Effector memory CD8-positive, alpha-beta T cell (primary cell): ENCODE data around the gene RNF44.

Experiments
- ATAC-seq: fragments of 150-1000 bp; cut with Tn5 transposase; replicated peaks from 2 replicates; pipeline ENCODE4 v1.10.0; 2021; ENCODE audit warnings: mild to moderate bottlenecking, moderate library complexity
- DNase-seq, 3 experiments: peaks; one replicate each; pipeline ENCODE4 v3.0.0; 2021
- H3K27ac Mint-ChIP-seq, 2 donors: one replicate each; pipeline ENCODE4 v1.8.0; 2022; ENCODE audit warnings: mild to moderate bottlenecking in 2 of 2, mixed read lengths in 2 of 2, moderate library complexity in 2 of 2
- H3K27me3 Mint-ChIP-seq, 2 donors: one replicate each; pipeline ENCODE4 v1.8.0; 2022; ENCODE audit warnings: mixed read lengths in 2 of 2
- H3K36me3 Mint-ChIP-seq: one replicate; pipeline ENCODE4 v1.8.0; 2022; ENCODE audit warnings: mild to moderate bottlenecking, moderate library complexity, mixed read lengths; ENCODE audit not compliant: insufficient read depth
- H3K4me1 Mint-ChIP-seq, 2 donors: one replicate each; pipeline ENCODE4 v1.8.0; 2022; ENCODE audit warnings: low read depth in 2 of 2, mixed read lengths in 2 of 2
- H3K4me3 Mint-ChIP-seq, 2 donors: one replicate each; pipeline ENCODE4 v1.8.0; 2022; ENCODE audit warnings: mild to moderate bottlenecking in 2 of 2, mixed read lengths in 2 of 2, moderate library complexity in 2 of 2
- H3K9me3 Mint-ChIP-seq, 2 donors: one replicate each; pipeline ENCODE4 v1.8.0; 2022; ENCODE audit warnings: mixed read lengths in 2 of 2

The RNF44 gene

DNA sequence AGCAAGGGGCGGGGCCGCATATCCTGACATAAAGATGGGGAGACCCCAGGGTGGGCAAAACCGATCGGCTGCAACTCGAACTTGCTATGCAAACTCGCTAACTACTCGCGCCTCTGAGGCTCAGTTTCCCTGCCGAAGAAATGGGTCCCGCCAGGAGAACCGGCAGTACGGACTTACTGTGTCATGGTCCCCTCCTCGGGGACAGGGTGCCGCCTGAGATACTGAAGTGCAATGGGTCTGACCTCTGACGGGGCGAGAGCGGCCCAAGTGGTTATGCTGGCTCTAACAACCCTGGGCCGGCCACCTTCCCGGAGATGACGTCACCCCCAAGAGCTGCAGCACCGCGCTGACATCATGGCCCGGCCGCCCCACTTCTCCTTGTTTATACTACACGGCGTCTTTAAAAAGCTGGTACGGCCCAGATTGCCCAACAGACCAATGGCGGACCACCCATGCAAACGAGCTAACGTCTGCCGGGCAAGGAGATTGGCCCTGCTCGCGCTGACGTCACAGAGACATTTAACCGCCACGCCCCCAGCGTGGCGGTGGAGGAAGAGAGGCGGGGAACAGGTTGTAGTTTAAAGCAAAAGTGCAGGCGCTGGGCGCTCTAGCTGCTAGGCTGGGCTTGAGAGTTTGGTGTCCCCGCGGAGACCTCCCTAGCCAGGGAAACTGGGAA, 490 bp upstream of the RNF44 start:
- peak overlapping the region; percentile 96 to 98 for H3K4me3 Mint-ChIP-seq
- DNase-seq (peak; percentile 93 to 96 (median 93)), ATAC-seq (peak; percentile 67)
- H3K27me3 Mint-ChIP-seq, result no peaks in the 10 kb centered on the region
- peaks cover 74% of the 10 kb centered on the region for H3K36me3 Mint-ChIP-seq
- H3K27ac Mint-ChIP-seq, result peak overlapping the region; percentile 98 to 100
- H3K4me1 Mint-ChIP-seq, result peaks cover 61 to 74% of the 10 kb centered on the region in 2 donors
- no peaks in the 10 kb centered on the region for H3K9me3 Mint-ChIP-seq

- H3K9me3 Mint-ChIP-seq, result no peaks in the 10 kb centered on the region
- peak overlapping the region; percentile 98 to 100 for H3K27ac Mint-ChIP-seq
- H3K27me3 Mint-ChIP-seq, result no peaks in the 10 kb centered on the region
- peak; percentile 77 to 82 (median 81) for DNase-seq
- H3K36me3 Mint-ChIP-seq, result peaks cover 74% of the 10 kb centered on the region
- ATAC-seq, result peak; percentile 31
- peak overlapping the region; percentile 96 to 98 for H3K4me3 Mint-ChIP-seq
- peaks cover 48 to 65% of the 10 kb centered on the region in 2 donors for H3K4me1 Mint-ChIP-seq
These were observed 885 bp downstream of the RNF44 start for GRCh38 chr5:176536132-176536901.

DNA sequence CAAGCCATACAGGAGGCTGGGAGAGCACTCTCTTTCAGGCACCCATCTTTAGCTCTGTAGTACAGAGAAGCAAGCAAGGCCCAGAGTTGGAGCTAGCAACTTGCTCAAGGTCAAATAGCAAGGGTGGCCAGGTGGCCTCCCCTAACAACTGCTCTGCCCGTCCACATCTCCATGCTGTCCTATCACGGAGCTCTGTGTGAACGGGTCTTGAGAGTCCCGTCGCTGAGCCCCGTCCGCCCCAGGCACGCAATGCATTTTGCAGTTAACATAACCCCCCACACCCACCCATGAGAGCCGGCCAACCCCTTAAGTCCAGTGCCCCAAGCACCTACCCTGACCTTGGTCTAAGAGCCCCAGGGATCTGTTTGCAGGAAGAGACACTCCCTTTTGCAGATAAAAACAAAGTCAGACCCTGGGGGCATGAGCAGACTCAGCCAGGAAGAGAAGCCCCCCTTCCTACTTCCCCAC, 1.5 kb downstream of the RNF44 start:
- DNase-seq (no peak), ATAC-seq (no peak)
- Mint-ChIP-seq H3K4me3 (peak overlapping the region; percentile 96 to 98), H3K27me3 (no peaks in the 10 kb centered on the region), H3K9me3 (no peaks in the 10 kb centered on the region), H3K36me3 (peaks cover 73% of the 10 kb centered on the region), H3K27ac (peak overlapping the region; percentile 98 to 100), H3K4me1 (peaks cover 46 to 63% of the 10 kb centered on the region in 2 donors)

- ATAC-seq, result peak; percentile 15
- no peaks in the 10 kb centered on the region for H3K27me3 Mint-ChIP-seq
- peak; percentile 46 to 52 (median 51) for DNase-seq
- peak overlapping the region; percentile 96 to 98 for H3K4me3 Mint-ChIP-seq
- peak overlapping the region; percentile 98 to 100 for H3K27ac Mint-ChIP-seq
- peaks cover 70% of the 10 kb centered on the region for H3K36me3 Mint-ChIP-seq
- peaks cover 41 to 58% of the 10 kb centered on the region in 2 donors for H3K4me1 Mint-ChIP-seq
- no peaks in the 10 kb centered on the region for H3K9me3 Mint-ChIP-seq
These were observed 2.0 kb downstream of the RNF44 start for GRCh38 chr5:176535101-176535663.

DNA sequence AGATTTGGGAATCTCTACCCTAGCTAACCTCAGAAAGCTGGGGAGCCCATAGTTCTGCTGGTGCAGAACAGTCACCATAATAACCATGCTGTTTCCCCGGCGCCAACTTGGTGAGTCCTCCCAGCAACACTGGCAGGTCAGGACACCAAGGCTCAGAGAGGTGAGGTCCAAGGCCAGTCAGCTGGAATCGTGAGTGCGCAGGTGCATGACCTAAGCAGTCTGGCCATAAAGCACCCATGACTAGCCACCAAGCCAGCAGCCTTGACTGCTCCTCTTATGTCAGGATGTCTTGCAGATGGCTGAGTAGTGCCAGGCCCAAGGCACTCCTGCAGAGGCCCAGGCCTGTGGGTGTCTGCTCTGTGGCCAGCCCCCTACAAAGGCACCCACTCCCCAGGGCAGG, 2.6 kb downstream of the RNF44 start:
- no peaks in the 10 kb centered on the region for H3K9me3 Mint-ChIP-seq
- peaks cover 74% of the 10 kb centered on the region for H3K36me3 Mint-ChIP-seq
- peak overlapping the region; percentile 96 to 98 for H3K4me3 Mint-ChIP-seq
- no peaks in the 10 kb centered on the region for H3K27me3 Mint-ChIP-seq
- peaks cover 39 to 55% of the 10 kb centered on the region in 2 donors for H3K4me1 Mint-ChIP-seq
- DNase-seq (no peak), ATAC-seq (no peak)
- peak overlapping the region; percentile 98 to 100 for H3K27ac Mint-ChIP-seq

DNA sequence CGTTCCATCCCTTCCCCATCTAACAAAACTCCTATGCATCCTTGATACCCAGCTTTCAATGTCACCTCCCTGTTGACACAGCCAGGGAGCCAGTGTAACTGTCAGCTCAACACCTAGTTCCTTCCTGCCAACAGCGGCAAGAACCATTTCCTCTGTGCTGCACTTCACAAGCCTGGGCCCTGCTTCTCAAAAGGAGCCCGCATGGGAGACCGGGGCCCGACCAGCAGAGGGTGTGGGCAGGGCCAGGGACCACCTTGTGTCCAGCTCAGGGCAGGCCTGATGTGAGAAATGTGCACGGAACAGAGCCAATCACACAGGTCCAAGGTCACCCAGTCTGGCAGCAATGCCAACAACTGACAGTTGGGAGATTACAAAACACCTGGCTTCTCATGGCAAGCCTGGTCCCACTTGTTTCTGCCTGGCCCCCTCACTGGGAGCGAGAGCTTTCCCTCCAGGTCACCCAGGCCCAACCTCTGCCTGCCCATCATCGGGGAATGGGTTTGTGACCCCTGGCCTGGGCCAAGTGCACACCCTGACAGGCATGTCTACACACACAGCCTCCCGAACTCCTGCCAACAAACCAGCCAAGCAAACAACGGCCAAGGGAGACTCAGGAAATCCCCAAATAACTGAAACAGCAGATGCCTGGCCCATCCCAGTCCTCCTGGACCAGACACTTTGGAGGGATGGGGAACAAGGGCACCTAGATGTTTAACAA, 3.1 kb downstream of the RNF44 start:
- DNase-seq (peak; percentile 52 to 55 (median 54)), ATAC-seq (peak; percentile 6)
- Mint-ChIP-seq H3K27me3 (no peaks in the 10 kb centered on the region), H3K4me3 (peak overlapping the region; percentile 96 to 98), H3K9me3 (no peaks in the 10 kb centered on the region), H3K36me3 (peaks cover 80% of the 10 kb centered on the region), H3K4me1 (peaks cover 40 to 54% of the 10 kb centered on the region in 2 donors), H3K27ac (peak overlapping the region; percentile 98 to 100)

GRCh38 chr5:176533390-176533789, 3.8 kb downstream of the RNF44 start:
- Mint-ChIP-seq H3K4me3 (peak overlapping the region; percentile 96 to 98), H3K4me1 (peaks cover 37 to 54% of the 10 kb centered on the region in 2 donors), H3K27ac (peak overlapping the region; percentile 98 to 100), H3K36me3 (peaks cover 87% of the 10 kb centered on the region), H3K27me3 (no peaks in the 10 kb centered on the region), H3K9me3 (no peaks in the 10 kb centered on the region)
- ATAC-seq (no peak), DNase-seq (no peak)

- Mint-ChIP-seq H3K27me3 (no peaks in the 10 kb centered on the region), H3K4me3 (peak overlapping the region; percentile 96 to 98), H3K36me3 (peaks cover 86% of the 10 kb centered on the region), H3K27ac (peak overlapping the region in 1 of 2 donors; percentile 100), H3K4me1 (peaks cover 32 to 50% of the 10 kb centered on the region in 2 donors), H3K9me3 (no peaks in the 10 kb centered on the region)
- DNase-seq, result no peak
- ATAC-seq, result no peak
These were observed 4.4 kb downstream of the RNF44 start for GRCh38 chr5:176532795-176533194.

DNA sequence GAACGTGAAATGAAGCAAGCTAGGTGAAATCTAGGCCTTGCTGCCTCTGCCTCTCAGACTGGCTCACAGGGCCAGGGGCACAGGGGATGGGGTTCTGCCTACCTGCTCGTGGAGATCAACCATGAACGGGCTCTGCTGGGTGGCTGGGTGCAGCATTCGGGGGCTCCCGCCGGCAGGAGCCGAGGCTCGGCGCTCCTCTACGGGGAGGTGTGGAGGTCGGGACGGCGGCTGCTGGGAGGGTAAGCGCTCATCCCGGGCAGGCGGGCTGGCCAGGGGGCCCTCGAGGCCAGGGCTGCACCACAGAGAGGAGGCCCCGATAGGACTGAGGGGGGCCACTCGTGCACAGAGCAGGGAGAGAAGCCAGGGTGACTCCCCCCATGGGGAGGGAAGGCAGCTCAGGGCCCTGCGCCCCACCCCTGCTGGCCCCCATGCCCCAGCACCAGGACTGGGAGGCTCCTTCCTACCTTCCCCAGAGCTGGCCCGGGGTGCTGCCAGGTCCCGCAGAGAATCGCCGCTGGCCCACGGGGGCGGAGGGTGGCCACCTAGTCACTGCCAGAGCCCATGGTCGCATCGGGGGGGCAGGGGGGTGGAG, 5.2 kb downstream of the RNF44 start:
- ATAC-seq (no peak), DNase-seq (no peak)
- no peaks in the 10 kb centered on the region for H3K27me3 Mint-ChIP-seq
- no peaks in the 10 kb centered on the region for H3K9me3 Mint-ChIP-seq
- peaks cover 32 to 48% of the 10 kb centered on the region in 2 donors for H3K4me1 Mint-ChIP-seq
- peak overlapping the region; percentile 96 to 98 for H3K4me3 Mint-ChIP-seq
- peaks cover 78% of the 10 kb centered on the region for H3K36me3 Mint-ChIP-seq
- H3K27ac Mint-ChIP-seq, result peak overlapping the region in 1 of 2 donors; percentile 100

DNA sequence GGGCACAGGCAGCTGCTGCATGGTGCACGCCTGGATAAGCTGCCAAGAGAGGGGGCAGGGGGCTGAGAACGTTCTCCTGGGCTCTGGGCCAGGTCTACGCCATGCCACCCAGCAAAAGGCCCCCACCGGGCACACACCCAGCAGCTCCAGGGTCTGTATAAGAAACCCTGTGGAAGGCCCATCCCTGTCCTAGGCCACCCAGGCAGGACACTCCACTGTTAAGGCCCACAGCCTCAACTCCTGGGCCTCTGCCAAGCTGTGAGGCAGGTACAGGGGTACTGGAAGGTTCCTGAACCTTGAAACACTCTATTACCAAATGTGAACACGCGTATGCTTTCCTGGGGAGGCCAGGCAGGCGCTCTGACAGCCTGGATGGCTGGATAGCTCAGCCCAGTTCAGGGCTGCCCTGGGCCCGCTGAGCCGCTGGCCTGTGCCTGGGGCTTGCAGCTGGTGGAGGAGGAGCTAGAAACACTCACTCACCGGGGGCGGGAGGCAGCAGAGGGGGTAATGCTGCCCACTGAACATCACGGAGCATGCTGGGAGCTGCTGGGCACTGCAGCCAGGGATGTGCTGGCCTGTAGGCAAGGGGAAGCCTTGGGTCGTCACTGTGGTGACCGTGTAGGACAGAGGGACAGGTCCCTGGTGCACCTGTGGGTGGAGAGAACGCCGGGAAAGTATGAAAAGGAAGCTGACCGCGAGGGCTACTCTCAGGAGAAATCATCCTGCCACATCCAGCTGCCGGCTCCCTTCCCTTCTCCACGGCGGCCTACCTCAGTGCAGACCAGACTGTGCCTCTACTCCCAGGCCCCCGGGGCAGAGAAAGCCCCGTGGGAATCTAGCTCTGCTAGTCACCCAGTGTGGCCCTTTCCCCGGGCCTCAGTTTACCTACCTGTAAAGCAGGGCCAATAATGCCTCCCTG, 6.0 kb downstream of the RNF44 start:
- H3K27me3 Mint-ChIP-seq, result no peaks in the 10 kb centered on the region
- peaks cover 75% of the 10 kb centered on the region for H3K36me3 Mint-ChIP-seq
- H3K4me3 Mint-ChIP-seq, result peak overlapping the region; percentile 86 to 96
- peaks cover 32 to 48% of the 10 kb centered on the region in 2 donors for H3K4me1 Mint-ChIP-seq
- H3K9me3 Mint-ChIP-seq, result no peaks in the 10 kb centered on the region
- ATAC-seq (no peak), DNase-seq (no peak)
- peak overlapping the region in 1 of 2 donors; percentile 80 for H3K27ac Mint-ChIP-seq

DNA sequence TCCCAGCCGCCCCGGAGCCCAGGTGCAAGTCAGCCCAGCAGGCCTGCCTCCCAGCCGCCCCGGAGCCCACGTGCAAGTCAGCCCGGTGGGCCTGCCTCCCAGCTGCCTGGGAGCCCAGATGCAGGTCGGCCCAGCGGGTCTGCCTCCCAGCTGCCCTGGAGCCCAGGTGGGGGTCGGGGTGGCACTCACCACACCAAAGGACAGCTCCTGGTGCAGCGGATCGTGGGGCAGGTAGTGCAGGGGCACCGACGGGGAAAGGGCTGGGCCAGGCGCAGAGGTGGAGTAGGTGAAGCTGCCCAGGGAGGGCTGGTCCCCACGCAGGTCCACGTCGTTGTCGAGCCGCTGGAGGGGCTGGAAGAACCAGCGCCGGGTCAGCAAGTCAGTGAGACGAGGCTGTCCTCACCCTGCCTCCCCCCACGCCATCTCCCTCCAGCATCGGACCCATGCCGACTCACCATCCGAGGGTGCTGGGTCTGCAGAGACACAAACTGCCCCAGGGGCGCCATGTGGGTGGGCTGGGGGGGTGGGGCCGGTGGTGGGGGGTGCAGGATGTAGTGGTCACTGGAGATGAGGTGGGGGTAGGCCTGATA, 6.7 kb downstream of the RNF44 start:
- no peak overlapping the region for H3K27ac Mint-ChIP-seq
- H3K36me3 Mint-ChIP-seq, result peaks cover 73% of the 10 kb centered on the region
- H3K4me3 Mint-ChIP-seq, result peak overlapping the region; percentile 86 to 96
- no peaks in the 10 kb centered on the region for H3K9me3 Mint-ChIP-seq
- peaks cover 32 to 46% of the 10 kb centered on the region in 2 donors for H3K4me1 Mint-ChIP-seq
- ATAC-seq, result no peak
- no peaks in the 10 kb centered on the region for H3K27me3 Mint-ChIP-seq
- DNase-seq, result no peak
